Sigmoid colon (tissue), 7 donors: Measurements from ENCODE around the gene TMEM109. TPM values are rescaled to one million over a fixed set of nuclear protein-coding genes. Genes with fewer than 3 reads are reported as not detected.

Experiments used
- DNase-seq: peaks from one replicate; pipeline ENCODE4 v3.0.0-alpha.2; 2019
- H3K27ac ChIP-seq, 4 donors: fragments of 200-600 bp; sonication (generic); one replicate each; pipeline ENCODE4 v1.5.1; 2016 to 2019; ENCODE audit warnings: mild to moderate bottlenecking in 1 of 4
- H3K27me3 ChIP-seq, 3 donors: fragments of 200-600 bp; sonication (generic); one replicate each; pipeline ENCODE4 v1.5.1; 2019; ENCODE audit warnings: mild to moderate bottlenecking in 1 of 3
- H3K36me3 ChIP-seq, 4 donors: fragments of 200-600 bp; sonication (generic); one replicate each; pipeline ENCODE4 v1.5.1; 2016 to 2019
- H3K4me1 ChIP-seq, 4 donors: fragments of 200-600 bp; sonication (generic); one replicate each; pipeline ENCODE4 v1.5.1; 2017 to 2019
- H3K4me3 ChIP-seq, 4 donors: fragments of 200-600 bp; sonication (generic); one replicate each; pipeline ENCODE4 v1.5.1; 2017 to 2019; ENCODE audit warnings: mild to moderate bottlenecking in 2 of 4, moderate library complexity in 1 of 4
- H3K9me3 ChIP-seq, 4 donors: fragments of 200-600 bp in 3 of 4; sonication (generic) in 3 of 4; one replicate each; pipeline versions ENCODE4 v1.5.1 to v1.6.1; 2013 to 2019
- CTCF ChIP-seq, 4 experiments: fragments of 450-650 bp in 3 of 4; fragments of 200-600 bp in 1 of 4; IDR thresholded peaks; one replicate each; pipeline ENCODE4 v1.5.1; 2016 to 2019; ENCODE audit warnings: antibody characterized with exemption in 4 of 4, mild to moderate bottlenecking in 3 of 4, moderate library complexity in 2 of 4
- EP300 ChIP-seq, 4 donors: sonication (generic); formaldehyde crosslinking; IDR thresholded peaks; one replicate each; pipeline ENCODE4 v1.6.1; 2017; ENCODE audit warnings: antibody characterized with exemption in 4 of 4
- POLR2A ChIP-seq, 2 donors: fragments of 450-650 bp; IDR thresholded peaks; one replicate each; pipeline ENCODE4 v1.6.1; 2016; ENCODE audit warnings: antibody characterized with exemption in 2 of 2, mild to moderate bottlenecking in 2 of 2, moderate library complexity in 2 of 2
- POLR2AphosphoS5 ChIP-seq, 4 donors: sonication (generic); formaldehyde crosslinking; IDR thresholded peaks; one replicate each; pipeline ENCODE4 v1.6.1; 2017; ENCODE audit warnings: antibody characterized with exemption in 4 of 4
- WGBS, 2 donors: extraction: QIAGEN DNeasy Blood & Tissue Kit; methylation state at CpG; one replicate each; pipeline ENCODE4 v1.1.7; 2013; 5-methylcytosine and 5-hydroxymethylcytosine counted together
- intact Hi-C: fragments of 100-400 bp; cut with DNase I; formaldehyde crosslinking; loops from one replicate; pipeline ENCODE4 v1.15.1; 2023
- polyA plus RNA-seq, 3 donors: library from polyadenylated mRNA; stranded (reverse); fragments of 200-250 nt; gene quantifications; one replicate each; pipeline ENCODE4 v1.2.3, GENCODE V29; 2013
- total RNA-seq, 4 donors: library from RNA; depleted of rRNA; stranded (reverse); fragments of >200 nt; gene quantifications; one replicate each; pipeline ENCODE4 v1.1.0, GENCODE V29; 2016
- donor health status: healthy with polysubstance abuse.
- donor health status: Bipolar disorder and iron deficiency.
- donor health status: healthy.

TMEM109 gene
- total and polyA plus RNA-seq, 7 donors, result 16.2 to 115 (median 86.2) TPM

DNA sequence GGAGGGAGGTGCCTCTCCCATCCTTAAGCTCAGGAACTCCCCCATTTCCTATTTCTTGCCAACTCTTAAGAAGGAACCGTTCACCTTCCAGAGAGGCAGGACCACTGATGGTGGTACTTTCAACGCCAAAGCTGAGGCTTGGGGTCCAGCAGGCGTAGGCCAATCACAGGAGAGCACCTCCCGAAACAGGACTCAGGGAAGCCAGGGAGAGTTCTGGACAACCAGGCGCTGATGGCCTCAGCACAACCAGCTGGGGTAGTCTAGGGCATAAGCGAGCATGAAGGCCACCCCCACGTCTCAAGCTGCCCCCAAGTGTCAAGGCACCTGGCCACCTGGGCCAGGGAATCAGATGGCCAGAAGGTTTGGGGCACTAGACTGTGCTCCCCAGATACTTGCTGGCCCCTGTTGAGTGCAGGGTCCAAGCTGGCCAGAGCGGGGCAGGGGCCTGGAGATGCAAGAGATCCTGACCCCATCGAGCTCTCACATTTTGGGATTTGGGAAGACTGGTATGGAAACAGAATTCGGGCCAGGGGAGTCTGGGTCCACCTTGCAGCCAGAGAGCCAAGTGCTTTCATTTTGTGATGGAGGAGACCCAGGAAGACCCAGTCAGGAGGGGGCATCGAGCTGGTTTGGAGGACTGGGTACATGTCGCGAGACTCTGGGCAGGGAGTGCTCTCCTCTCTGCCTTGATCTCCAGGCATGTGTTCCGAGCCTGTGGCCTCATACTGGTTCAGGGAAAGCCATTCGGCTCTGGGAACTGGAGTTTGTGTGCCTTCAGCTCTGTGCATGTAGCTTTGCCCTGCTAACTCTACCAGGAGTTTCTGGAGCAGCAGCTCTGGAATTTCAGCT is 58.4 kb downstream of the TMEM109 start:
- Histone ChIP-seq H3K36me3 (no peaks in the 10 kb centered on the region), H3K4me1 (no peaks in the 10 kb centered on the region), H3K27ac (no peak overlapping the region), H3K9me3 (no peaks in the 10 kb centered on the region), H3K27me3 (no peaks in the 10 kb centered on the region), H3K4me3 (no peak overlapping the region)
- intact Hi-C loops, result no loop called here
- no peak for DNase-seq
- TF ChIP-seq EP300 (IDR thresholded peaks at IDR 0.05) (no peak), POLR2AphosphoS5 (IDR thresholded peaks at IDR 0.05) (no peak), POLR2A (IDR thresholded peaks at IDR 0.05) (no peak), CTCF (IDR thresholded peaks at IDR 0.05) (no peak)
- WGBS, 2 donors, result 73 to 83% methylated on average over 15 of the region's 15 CpGs

Other genes starting within 250 kb of the TMEM109 start
- not detected for gene MS4A8, start 214.5 kb upstream of the TMEM109 start, total RNA-seq
- 1 to 10 TPM; 3.6 to 9.6 (median 4.4) TPM for gene MS4A8, start 214.5 kb upstream of the TMEM109 start, polyA plus RNA-seq
- not detected for gene MS4A18, start 189.4 kb upstream of the TMEM109 start, total RNA-seq
- gene MS4A18, start 189.4 kb upstream of the TMEM109 start, polyA plus RNA-seq, result under 1 TPM in 1 of 3 donors, not detected in 2; 0.10 TPM
- gene MS4A15, start 157.3 kb upstream of the TMEM109 start, total RNA-seq, result not detected
- under 1 TPM in 1 of 3 donors, not detected in 2; 0.04 TPM for gene MS4A15, start 157.3 kb upstream of the TMEM109 start, polyA plus RNA-seq
- not detected for gene MS4A10, start 128.8 kb upstream of the TMEM109 start, total RNA-seq
- gene MS4A10, start 128.8 kb upstream of the TMEM109 start, polyA plus RNA-seq, result not detected
- 10 to 100 TPM in 2 of 4 donors, 1 to 10 TPM in 2; 8.6 to 12.0 (median 10.8) TPM for gene CCDC86, start 72.0 kb upstream of the TMEM109 start, total RNA-seq
- gene CCDC86, start 72.0 kb upstream of the TMEM109 start, polyA plus RNA-seq, result 10 to 100 TPM in 1 of 3 donors, 1 to 10 TPM in 2; 4.8 to 24.0 (median 9.0) TPM
- under 1 TPM in 3 of 4 donors, not detected in 1; 0.27 to 0.83 (median 0.71) TPM for gene PTGDR2, start 58.2 kb upstream of the TMEM109 start, total RNA-seq
- 1 to 10 TPM in 2 of 3 donors, under 1 TPM in 1; 0.60 to 2.2 (median 1.4) TPM for gene PTGDR2, start 58.2 kb upstream of the TMEM109 start, polyA plus RNA-seq
- gene ZP1, start 46.6 kb upstream of the TMEM109 start, total RNA-seq, result not detected
- under 1 TPM in 1 of 3 donors, not detected in 2; 0.15 TPM for gene ZP1, start 46.6 kb upstream of the TMEM109 start, polyA plus RNA-seq
- gene PRPF19, start 7.6 kb upstream of the TMEM109 start, total RNA-seq, result 10 to 100 TPM; 37.1 to 52.5 (median 38.9) TPM
- 10 to 100 TPM; 41.2 to 92.3 (median 42.0) TPM for gene PRPF19, start 7.6 kb upstream of the TMEM109 start, polyA plus RNA-seq
- gene TMEM132A, start 10.3 kb downstream of the TMEM109 start, total RNA-seq, result 10 to 100 TPM in 1 of 4 donors, 1 to 10 TPM in 2, under 1 TPM in 1; 0.49 to 17.4 (median 2.9) TPM
- 1 to 10 TPM in 2 of 3 donors, under 1 TPM in 1; 0.60 to 8.5 (median 2.3) TPM for gene TMEM132A, start 10.3 kb downstream of the TMEM109 start, polyA plus RNA-seq
- 10 to 100 TPM; 12.8 to 43.9 (median 28.6) TPM for gene SLC15A3, start 38.0 kb downstream of the TMEM109 start, total RNA-seq
- gene SLC15A3, start 38.0 kb downstream of the TMEM109 start, polyA plus RNA-seq, result 10 to 100 TPM; 13.8 to 32.0 (median 21.3) TPM
- gene CD6, start 57.5 kb downstream of the TMEM109 start, total RNA-seq, result 1 to 10 TPM in 2 of 4 donors, under 1 TPM in 1, not detected in 1; 0.81 to 1.9 (median 1.2) TPM
- gene CD6, start 57.5 kb downstream of the TMEM109 start, polyA plus RNA-seq, result 10 to 100 TPM in 1 of 3 donors, under 1 TPM in 2; under 0.01 to 14.1 (median 0.23) TPM
- gene CD5, start 188.3 kb downstream of the TMEM109 start, total RNA-seq, result under 1 TPM in 2 of 4 donors, not detected in 2; 0.54 to 0.55 TPM
- 10 to 100 TPM in 1 of 3 donors, under 1 TPM in 2; 0.23 to 12.3 (median 0.60) TPM for gene CD5, start 188.3 kb downstream of the TMEM109 start, polyA plus RNA-seq
- gene VPS37C, start 247.3 kb downstream of the TMEM109 start, total RNA-seq, result 10 to 100 TPM in 3 of 4 donors, 1 to 10 TPM in 1; 8.6 to 25.4 (median 18.5) TPM
- 10 to 100 TPM; 16.9 to 19.3 (median 18.6) TPM for gene VPS37C, start 247.3 kb downstream of the TMEM109 start, polyA plus RNA-seq